ENCODE measurements around the gene STN1.

Gene STN1

GRCh38 chr10:103895411-103896186 is 22.4 kb downstream of the STN1 start:
- DNase-seq (ENCODE audit: low read depth in 2 of 3, low spot score in 1 of 3) = no peak

GRCh38 chr10:103894441-103894864 is 23.5 kb downstream of the STN1 start:
- DNase-seq (ENCODE audit: low read depth in 2 of 3, low spot score in 1 of 3) = no peak

GRCh38 chr10:103893817-103894216 is 24.2 kb downstream of the STN1 start:
- no peak for DNase-seq (ENCODE audit: low read depth in 2 of 3, low spot score in 1 of 3)

GRCh38 chr10:103892181-103892580 is 25.8 kb downstream of the STN1 start:
- DNase-seq (ENCODE audit: low read depth in 2 of 3, low spot score in 1 of 3) = no peak

GRCh38 chr10:103890688-103891087 is 27.3 kb downstream of the STN1 start:
- DNase-seq (ENCODE audit: low read depth in 2 of 3, low spot score in 1 of 3) = no peak

GRCh38 chr10:103890194-103890658 is 27.8 kb downstream of the STN1 start:
- DNase-seq (ENCODE audit: low read depth in 2 of 3, low spot score in 1 of 3) = no peak

GRCh38 chr10:103889121-103889720 is 28.8 kb downstream of the STN1 start:
- no peak for DNase-seq (ENCODE audit: low read depth in 2 of 3, low spot score in 1 of 3)

- DNase-seq (ENCODE audit: low read depth in 2 of 3, low spot score in 1 of 3) = no peak
Observed at GRCh38 chr10:103888113-103888841, 29.7 kb downstream of the STN1 start.

GRCh38 chr10:103885617-103886016 is 32.4 kb downstream of the STN1 start:
- DNase-seq (ENCODE audit: low read depth in 2 of 3, low spot score in 1 of 3) = no peak

- no peak for DNase-seq (ENCODE audit: low read depth in 2 of 3, low spot score in 1 of 3)
Observed at GRCh38 chr10:103884681-103885139, 33.3 kb downstream of the STN1 start.

GRCh38 chr10:103882285-103883007 is 35.5 kb downstream of the STN1 start:
- no peak for DNase-seq (ENCODE audit: low read depth in 2 of 3, low spot score in 1 of 3)

- DNase-seq (ENCODE audit: low read depth in 2 of 3, low spot score in 1 of 3) = no peak
Observed at GRCh38 chr10:103881416-103882284, 36.3 kb downstream of the STN1 start.

GRCh38 chr10:103879831-103880230 is 38.2 kb downstream of the STN1 start:
- DNase-seq (ENCODE audit: low read depth in 2 of 3, low spot score in 1 of 3) = no peak

GRCh38 chr10:103879409-103879808 is 38.6 kb downstream of the STN1 start:
- DNase-seq (ENCODE audit: low read depth in 2 of 3, low spot score in 1 of 3) = no peak

GRCh38 chr10:103877861-103878260 is 40.1 kb downstream of the STN1 start:
- DNase-seq (ENCODE audit: low read depth in 2 of 3, low spot score in 1 of 3) = no peak

GRCh38 chr10:103876155-103876554 is 41.8 kb downstream of the STN1 start:
- no peak for DNase-seq (ENCODE audit: low read depth in 2 of 3, low spot score in 1 of 3)

GRCh38 chr10:103874730-103875129 is 43.3 kb downstream of the STN1 start:
- DNase-seq (ENCODE audit: low read depth in 2 of 3, low spot score in 1 of 3) = no peak

- DNase-seq (ENCODE audit: low read depth in 2 of 3, low spot score in 1 of 3) = no peak
Observed at GRCh38 chr10:103872137-103872931, 45.6 kb downstream of the STN1 start.

GRCh38 chr10:103871006-103871405 is 47.0 kb downstream of the STN1 start:
- no peak for DNase-seq (ENCODE audit: low read depth in 2 of 3, low spot score in 1 of 3)

All from stimulated activated CD4-positive, alpha-beta T cell treated with anti-CD3 and anti-CD28 coated beads, Interleukin-12 subunit alpha, Interleukin-12 subunit beta, amount 100 ng/mL, for 48 hours (primary cell).